ENCODE data around the gene ZCCHC9.
"Not testable (repeated sequence)": the region's sequence is repeated elsewhere in the genome, so short reads cannot be mapped to it uniquely, and the experiment has no call there.

Gene ZCCHC9, protein sequence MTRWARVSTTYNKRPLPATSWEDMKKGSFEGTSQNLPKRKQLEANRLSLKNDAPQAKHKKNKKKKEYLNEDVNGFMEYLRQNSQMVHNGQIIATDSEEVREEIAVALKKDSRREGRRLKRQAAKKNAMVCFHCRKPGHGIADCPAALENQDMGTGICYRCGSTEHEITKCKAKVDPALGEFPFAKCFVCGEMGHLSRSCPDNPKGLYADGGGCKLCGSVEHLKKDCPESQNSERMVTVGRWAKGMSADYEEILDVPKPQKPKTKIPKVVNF

DNA sequence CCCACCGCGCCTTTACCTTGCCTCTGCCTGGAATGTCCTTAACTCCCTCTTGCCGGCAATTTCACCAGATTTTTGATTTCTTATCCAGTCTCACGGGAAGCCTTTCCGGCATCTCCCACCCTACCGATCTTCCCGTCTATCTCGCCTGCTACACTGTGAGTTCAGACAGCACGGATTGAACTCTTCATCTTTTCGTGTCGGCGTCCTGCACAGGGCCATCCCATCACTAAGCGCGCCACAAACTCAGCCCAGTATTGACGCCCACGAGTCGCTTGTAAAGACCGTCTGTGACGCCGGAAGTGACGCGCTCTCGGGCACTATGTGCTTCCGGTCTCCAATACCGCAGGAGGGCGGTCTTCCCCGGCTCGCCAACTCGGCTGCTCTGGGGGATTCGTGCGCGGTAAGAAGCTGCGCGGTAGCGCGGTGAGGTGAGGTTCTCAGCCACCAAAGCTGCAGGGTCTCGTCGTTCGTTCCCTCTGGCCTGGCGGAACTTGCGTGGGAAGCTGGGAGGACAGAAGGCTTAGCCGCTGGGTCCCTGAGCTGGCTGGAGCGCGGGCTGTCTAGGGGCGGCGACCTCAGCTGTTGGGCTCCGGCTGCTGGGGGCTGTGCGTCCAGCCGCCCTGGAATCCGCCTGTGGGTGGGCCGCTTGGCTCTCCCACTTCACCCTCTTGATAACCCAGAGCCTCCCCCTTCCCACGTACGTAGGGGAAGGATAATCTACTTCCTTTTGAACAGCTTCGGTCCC, at the start of gene ZCCHC9:
Gene ZCCHC9, plus strand, starts transcription at position 317 of the 745 bp plus-strand sequence. CDS start 3,171 bp downstream, outside the sequence.
- TF ChIP-seq, protein P1, sequence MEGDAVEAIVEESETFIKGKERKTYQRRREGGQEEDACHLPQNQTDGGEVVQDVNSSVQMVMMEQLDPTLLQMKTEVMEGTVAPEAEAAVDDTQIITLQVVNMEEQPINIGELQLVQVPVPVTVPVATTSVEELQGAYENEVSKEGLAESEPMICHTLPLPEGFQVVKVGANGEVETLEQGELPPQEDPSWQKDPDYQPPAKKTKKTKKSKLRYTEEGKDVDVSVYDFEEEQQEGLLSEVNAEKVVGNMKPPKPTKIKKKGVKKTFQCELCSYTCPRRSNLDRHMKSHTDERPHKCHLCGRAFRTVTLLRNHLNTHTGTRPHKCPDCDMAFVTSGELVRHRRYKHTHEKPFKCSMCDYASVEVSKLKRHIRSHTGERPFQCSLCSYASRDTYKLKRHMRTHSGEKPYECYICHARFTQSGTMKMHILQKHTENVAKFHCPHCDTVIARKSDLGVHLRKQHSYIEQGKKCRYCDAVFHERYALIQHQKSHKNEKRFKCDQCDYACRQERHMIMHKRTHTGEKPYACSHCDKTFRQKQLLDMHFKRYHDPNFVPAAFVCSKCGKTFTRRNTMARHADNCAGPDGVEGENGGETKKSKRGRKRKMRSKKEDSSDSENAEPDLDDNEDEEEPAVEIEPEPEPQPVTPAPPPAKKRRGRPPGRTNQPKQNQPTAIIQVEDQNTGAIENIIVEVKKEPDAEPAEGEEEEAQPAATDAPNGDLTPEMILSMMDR (IDR thresholded peaks at IDR 0.05; ENCODE audit: extremely low read depth, missing control alignments) = no peak
- peak; percentile 87 for DNase-seq (ENCODE audit: low spot score)

DNA sequence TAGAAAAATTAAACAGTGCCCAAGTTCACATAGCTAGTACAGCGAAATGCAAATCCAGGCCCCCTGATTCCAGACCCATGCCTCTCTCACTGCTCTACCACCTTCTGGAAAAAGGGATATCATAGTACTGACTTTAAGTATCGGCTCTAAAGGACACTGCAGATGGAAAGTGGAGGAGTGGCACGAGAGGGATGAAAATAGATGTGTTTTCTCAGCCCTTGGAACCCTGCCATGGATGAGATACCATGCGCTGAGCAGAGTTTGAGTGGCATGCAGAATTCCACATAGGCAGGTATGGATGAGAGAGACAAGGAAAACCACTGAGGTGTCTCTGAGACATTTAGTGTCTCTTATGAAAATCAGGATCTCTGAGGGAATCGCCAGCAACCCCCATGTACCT, 49.5 kb upstream of the ZCCHC9 start:
- TF ChIP-seq, protein P1 (IDR thresholded peaks at IDR 0.05; ENCODE audit: extremely low read depth, missing control alignments) = no peak
- no peak for DNase-seq (ENCODE audit: low spot score)

DNA sequence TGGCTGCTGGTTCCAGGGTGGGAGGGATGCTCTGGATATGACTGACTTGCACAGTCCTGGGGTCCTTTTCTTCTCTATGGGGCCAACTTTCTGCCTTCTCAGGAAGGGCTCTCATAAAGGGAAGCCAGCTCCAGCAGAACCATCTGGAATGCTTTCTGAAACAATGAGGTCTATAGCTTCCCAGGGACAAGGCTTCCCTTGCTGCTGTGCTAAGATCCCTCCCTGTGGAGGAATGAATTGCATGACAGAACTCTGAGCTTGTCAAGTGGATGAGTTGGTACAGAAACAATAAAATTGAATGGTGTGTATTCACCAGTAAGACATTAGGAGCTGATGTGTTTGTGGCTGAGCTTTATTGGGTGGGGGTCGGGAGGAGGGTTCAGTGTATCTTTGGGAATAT, 48.5 kb upstream of the ZCCHC9 start:
- TF ChIP-seq, protein P1 (IDR thresholded peaks at IDR 0.05; ENCODE audit: extremely low read depth, missing control alignments) = no peak
- no peak for DNase-seq (ENCODE audit: low spot score)

DNA sequence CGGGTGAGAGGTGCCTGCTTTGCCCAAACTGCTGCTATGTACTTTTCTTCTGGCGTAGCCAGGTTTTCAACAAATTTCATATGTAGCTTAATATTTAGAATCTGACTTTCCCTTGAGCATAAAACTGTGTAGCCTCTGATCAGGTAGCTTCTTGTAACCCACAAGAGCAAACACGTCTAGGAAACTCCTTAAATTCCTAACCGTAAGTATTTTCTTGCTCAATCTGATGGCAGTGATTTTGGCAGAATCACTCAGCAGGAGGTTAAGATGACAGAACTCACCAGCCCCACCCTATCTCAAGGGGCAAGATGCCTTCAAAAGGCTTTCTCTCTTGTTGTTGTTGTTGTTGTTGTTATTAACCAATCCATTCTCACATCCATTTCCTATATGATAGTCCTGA, 47.5 kb upstream of the ZCCHC9 start:
- DNase-seq (ENCODE audit: low spot score) = no peak
- TF ChIP-seq, protein P1 (IDR thresholded peaks at IDR 0.05; ENCODE audit: extremely low read depth, missing control alignments) = no peak

DNA sequence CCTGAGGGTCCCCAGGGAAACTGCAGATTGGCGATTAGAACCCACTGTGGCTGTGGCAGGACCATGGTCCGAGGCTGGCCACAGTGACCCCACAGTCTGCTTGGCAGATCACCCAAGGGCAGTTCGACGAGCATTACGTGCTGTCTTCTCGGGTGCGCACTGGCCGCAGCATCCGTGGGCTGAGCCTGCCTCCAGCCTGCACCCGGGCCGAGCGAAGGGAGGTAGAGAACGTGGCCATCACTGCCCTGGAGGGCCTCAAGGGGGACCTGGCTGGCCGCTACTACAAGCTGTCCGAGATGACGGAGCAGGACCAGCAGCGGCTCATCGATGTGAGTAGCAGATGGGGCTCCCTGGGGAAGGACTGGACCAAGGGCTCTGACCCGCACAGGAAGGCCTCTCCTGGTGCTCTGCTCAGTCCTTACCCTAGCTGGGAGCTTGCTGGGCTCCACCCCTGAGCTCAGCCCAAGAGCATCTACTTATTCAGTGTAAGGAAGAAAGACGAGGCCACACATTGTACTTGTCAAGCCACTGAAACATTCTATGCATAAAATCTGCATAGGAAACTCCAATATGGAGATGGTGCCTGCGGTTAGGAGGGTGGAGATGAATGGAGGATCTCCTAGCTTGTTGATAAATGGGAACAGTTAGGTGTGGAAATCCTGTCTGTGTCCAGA, 46.4 kb upstream of the ZCCHC9 start:
- TF ChIP-seq, protein P1 (IDR thresholded peaks at IDR 0.05; ENCODE audit: extremely low read depth, missing control alignments) = no peak
- DNase-seq (ENCODE audit: low spot score) = no peak

DNA sequence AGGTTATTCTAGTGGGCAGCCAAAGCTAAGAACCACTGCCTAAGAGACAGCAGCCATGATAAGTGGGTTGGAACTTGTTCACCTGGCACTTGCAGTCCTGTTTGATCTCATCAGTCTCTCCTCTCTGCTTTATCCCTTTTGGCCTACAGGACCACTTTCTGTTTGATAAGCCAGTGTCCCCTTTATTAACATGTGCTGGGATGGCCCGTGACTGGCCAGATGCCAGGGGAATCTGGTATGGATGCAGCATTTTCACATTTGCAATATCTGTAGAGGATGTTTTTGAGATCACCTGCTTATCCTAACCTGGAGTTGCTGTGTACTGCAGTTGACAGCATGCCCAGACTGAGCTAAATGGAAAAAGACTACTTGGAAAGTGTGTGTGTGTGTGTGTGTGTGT, 44.6 kb upstream of the ZCCHC9 start:
- TF ChIP-seq, protein P1 (IDR thresholded peaks at IDR 0.05; ENCODE audit: extremely low read depth, missing control alignments) = no peak
- no peak for DNase-seq (ENCODE audit: low spot score)

DNA sequence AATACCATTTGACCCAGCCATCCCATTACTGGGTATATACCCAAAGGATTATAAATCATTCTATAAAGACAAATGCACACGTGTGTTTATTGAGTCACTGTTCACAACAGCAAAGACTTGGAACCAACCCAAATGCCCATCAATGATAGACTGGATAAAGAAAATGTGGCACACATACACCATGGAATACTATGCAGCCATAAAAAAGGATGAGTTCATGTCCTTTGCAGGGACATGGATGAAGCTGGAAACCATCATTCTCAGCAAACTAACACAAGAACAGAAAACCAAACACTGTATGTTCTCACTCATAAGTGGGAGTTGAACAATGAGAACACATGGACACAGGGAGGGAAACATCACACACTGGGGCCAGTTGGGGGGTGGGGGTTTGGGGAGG, 38.6 kb upstream of the ZCCHC9 start:
- DNase-seq (ENCODE audit: low spot score) = not testable (repeated sequence)
